K562 (cell line): ENCODE data around the gene WNT16. TPM values are rescaled to one million over a fixed set of nuclear protein-coding genes. Genes with fewer than 3 reads are reported as not detected.

Experiments used
- ATAC-seq: fragments of 200-7000 bp; cut with Tn5 transposase; 3 replicates; pipeline ENCODE4 v1.9.1; 2020; ENCODE audit warnings: moderate library complexity
- BruUV-seq: library from RNA; stranded (reverse); fragments of 400-500 nt; replicated peaks from 2 replicates; lab custom pipeline; 2021; lab: Mats Ljungman, UMichigan
- CTCF ChIA-PET: fragments of 300-600 bp; formaldehyde crosslinking; extraction: SDS; loops from one replicate; lab custom pipeline; 2021; ENCODE audit warnings: low intra/inter-chr PET ratio; lab: Yijun Ruan, JAX
- POLR2A ChIA-PET: fragments of 300-600, 350-650 bp; sonication (Branson Sonifier 250); formaldehyde crosslinking; extraction: SDS; loops from one replicate; lab custom pipeline; 2021; ENCODE audit warnings: antibody characterized with exemption, inconsistent platforms; lab: Yijun Ruan, JAX
- DNase-seq, 4 experiments: peaks; one replicate each; pipeline versions ENCODE4 v3.0.0 to v3.0.0-alpha.2; 2011 to 2018; ENCODE audit warnings: low spot score in 3 of 4, mixed read lengths in 3 of 4; ENCODE audit errors: extremely low read depth in 1 of 4
- FAIRE-seq: peaks from 2 replicates; lab custom pipeline; 2011; peaks lifted over from hg19 to GRCh38; lab: Jason Lieb, UNC
- H2AFZ ChIP-seq: 2 replicates; pipeline ENCODE4 v1.6.0; 2011; ENCODE audit warnings: low read depth, low read length, control low read depth, inconsistent platforms
- H3K27ac ChIP-seq: fragments of 200-600 bp; 3 replicates; pipeline ENCODE4 v1.8.0; 2011; ENCODE audit warnings: low read depth, mild to moderate bottlenecking, control low read depth, inconsistent platforms, low read length, moderate library complexity, mixed read lengths; ENCODE audit errors: extremely low read depth
- H3K27me3 ChIP-seq, 2 experiments: fragments of 300-600 bp in 1 of 2; 2 replicates in 1 of 2; 3 replicates in 1 of 2; pipeline versions ENCODE4 v1.6.0 to v1.8.0; 2011; ENCODE audit warnings: inconsistent platforms in 2 of 2, low read length in 2 of 2, mild to moderate bottlenecking in 1 of 2, mixed read lengths in 1 of 2, moderate library complexity in 1 of 2; ENCODE audit not compliant: control insufficient read depth in 2 of 2, insufficient read depth in 2 of 2
- H3K36me3 ChIP-seq: fragments of 300-600 bp; 3 replicates; pipeline ENCODE4 v1.8.0; 2011; ENCODE audit warnings: mild to moderate bottlenecking, low read length, inconsistent platforms; ENCODE audit not compliant: control insufficient read depth, insufficient read depth
- H3K4me1 ChIP-seq, 2 experiments: fragments of 200-600 bp in 1 of 2; replicated peaks in 1 of 2; 2 replicates in 1 of 2; 3 replicates in 1 of 2; pipeline versions ENCODE4 v1.5.1 to v1.8.0; 2011; ENCODE audit warnings: inconsistent platforms in 2 of 2, low read length in 2 of 2, mild to moderate bottlenecking in 1 of 2, mixed read lengths in 1 of 2, moderate library complexity in 1 of 2; ENCODE audit not compliant: control insufficient read depth in 2 of 2, insufficient read depth in 2 of 2
- H3K4me2 ChIP-seq: 2 replicates; pipeline ENCODE4 v1.6.1; 2011; ENCODE audit warnings: low read length, control low read depth, inconsistent platforms, mixed read lengths; ENCODE audit not compliant: insufficient read depth
- H3K4me3 ChIP-seq: fragments of 200-600 bp; sonication (generic), shearing (Covaris generic); 2 replicates; pipeline ENCODE4 v1.5.1; 2016; ENCODE audit warnings: control low read depth, inconsistent platforms
- H3K79me2 ChIP-seq: fragments of 200-600 bp; 3 replicates; pipeline ENCODE4 v1.8.0; 2011; ENCODE audit warnings: low read length, inconsistent platforms; ENCODE audit not compliant: control insufficient read depth, insufficient read depth
- H3K9ac ChIP-seq, 2 experiments: 2 replicates each; pipeline versions ENCODE4 v1.6.0 to v1.6.1; 2011; ENCODE audit warnings: low read depth in 2 of 2, low read length in 2 of 2, control low read depth in 1 of 2, inconsistent platforms in 1 of 2, mild to moderate bottlenecking in 1 of 2, mixed read lengths in 1 of 2; ENCODE audit not compliant: insufficient read depth in 1 of 2
- H3K9me1 ChIP-seq: one replicate; pipeline ENCODE4 v1.6.0; 2011; ENCODE audit warnings: inconsistent platforms, mild to moderate bottlenecking, low read length, moderate library complexity; ENCODE audit not compliant: control insufficient read depth, insufficient read depth
- H3K9me3 ChIP-seq: replicated peaks from 2 replicates; pipeline ENCODE4 v1.5.1; 2011; ENCODE audit warnings: low read depth, low read length, inconsistent platforms; ENCODE audit not compliant: control insufficient read depth, insufficient read depth
- H4K20me1 ChIP-seq: replicated peaks from 2 replicates; pipeline ENCODE4 v1.6.1; 2011; ENCODE audit warnings: low read length, inconsistent platforms, mixed read lengths; ENCODE audit not compliant: control insufficient read depth, insufficient read depth
- BRD4 ChIP-seq: fragments of 200-600 bp; sonication (generic); IDR thresholded peaks from 2 replicates; pipeline ENCODE4 v1.6.1; 2017; ENCODE audit warnings: inconsistent platforms
- C11orf30 ChIP-seq: fragments of 450-650 bp; IDR thresholded peaks from 2 replicates; pipeline ENCODE4 v1.6.1; 2016; ENCODE audit warnings: low read depth, mild to moderate bottlenecking
- DACH1 ChIP-seq: fragments of 450-650 bp; IDR thresholded peaks from 2 replicates; pipeline ENCODE4 v1.6.1; 2018; ENCODE audit not compliant: partially characterized antibody
- MAFG ChIP-seq: fragments of 450-650 bp; conservative IDR thresholded peaks from 2 replicates; pipeline ENCODE4 v1.6.1; 2016; ENCODE audit warnings: missing genetic modification characterization, missing compliant biosample characterization
- MAFK ChIP-seq: IDR thresholded peaks from 2 replicates; pipeline ENCODE4 v1.6.1; 2011; ENCODE audit warnings: low read length, improper control_type of control experiment
- MTF1 ChIP-seq: fragments of 250-450 bp; sonication (Bioruptor Pico); IDR thresholded peaks from 2 replicates; pipeline ENCODE4 v1.9.0; 2021; ENCODE audit warnings: moderate library complexity, mild to moderate bottlenecking, inconsistent platforms, borderline replicate concordance
- OTX1 ChIP-seq: fragments of 450-650 bp; formaldehyde crosslinking; IDR thresholded peaks from 2 replicates; pipeline ENCODE4 v1.4.0; 2022; ENCODE audit warnings: mild to moderate bottlenecking
- POLR2A ChIP-seq: fragments of 450-650 bp; conservative IDR thresholded peaks from 2 replicates; pipeline ENCODE4 v1.6.1; 2016
- PURB ChIP-seq: sonication (generic); formaldehyde crosslinking; IDR thresholded peaks from 2 replicates; pipeline ENCODE4 v1.9.0; 2021; ENCODE audit warnings: low read depth, mild to moderate bottlenecking, missing genetic modification reagents
- SOX6 ChIP-seq: fragments of 450-650 bp; IDR thresholded peaks from 2 replicates; pipeline ENCODE4 v1.6.1; 2014; ENCODE audit warnings: mild to moderate bottlenecking
- ZKSCAN3 ChIP-seq: fragments of 250-450 bp; sonication (Bioruptor Pico); IDR thresholded peaks from 2 replicates; pipeline ENCODE4 v1.4.0; 2020
- ZNF311 ChIP-seq: fragments of 250-450 bp; sonication (Bioruptor Pico); IDR thresholded peaks from 2 replicates; pipeline ENCODE4 v1.4.0; 2020; ENCODE audit warnings: mild to moderate bottlenecking, moderate library complexity
- ZNF316 ChIP-seq: fragments of 450-650 bp; IDR thresholded peaks from 2 replicates; pipeline ENCODE4 v1.6.1; 2016
- WGBS: fragments of 100-300 bp; shearing (Covaris generic); methylation state at CpG from one replicate; pipeline ENCODE4 v1.1.6; 2016; ENCODE audit warnings: low coverage, mixed read lengths; ENCODE audit not compliant: insufficient coverage; ENCODE audit errors: missing lambda C conversion rate; 5-methylcytosine and 5-hydroxymethylcytosine counted together
- in situ Hi-C: fragments of 300-500 bp; cut with MboI; formaldehyde crosslinking; loops from 4 replicates; pipeline ENCODE4 v1.15.0; 2018; ENCODE audit warnings: inconsistent platforms, mixed read lengths
- intact Hi-C: fragments of 100-400 bp; cut with micrococcal nuclease; formaldehyde crosslinking; loops from 2 replicates; pipeline ENCODE4 v1.14.2; 2022
- polyA plus RNA-seq, 8 experiments: library from polyadenylated mRNA; depleted of rRNA in 4 of 8; stranded (reverse) in 5 of 8; unstranded in 3 of 8; fragments of >200 nt; fragmentation: Nextera tagmentation in 2 of 8; fragmentation: Illumina TruSeq in 1 of 8; extraction: Ambion mirVana in 2 of 8; extraction: Trizol in 1 of 8; gene quantifications; 2 replicates each; pipeline versions ENCODE4 v1.2.1 to v1.2.3, GENCODE V29; 2011 to 2014; ENCODE audit warnings: inconsistent platforms in 1 of 8, missing spikeins in 1 of 8
- total RNA-seq, 7 experiments: library from RNA; depleted of rRNA in 6 of 7; stranded (reverse); fragments of >200 nt in 6 of 7; fragmentation: Illumina TruSeq in 2 of 7; extraction: Trizol in 2 of 7; gene quantifications; 2 replicates each; pipeline versions ENCODE4 v1.2.1 to v1.2.3, GENCODE V29; 2011 to 2021; ENCODE audit warnings: low replicate concordance in 1 of 7

Gene WNT16
- total and polyA plus RNA-seq, 9 of the 15 experiments (the other 6 are each of a cell fraction or from before 2014, with no cell fraction given), result 0.06 to 0.07 TPM; not detected in 7

DNA sequence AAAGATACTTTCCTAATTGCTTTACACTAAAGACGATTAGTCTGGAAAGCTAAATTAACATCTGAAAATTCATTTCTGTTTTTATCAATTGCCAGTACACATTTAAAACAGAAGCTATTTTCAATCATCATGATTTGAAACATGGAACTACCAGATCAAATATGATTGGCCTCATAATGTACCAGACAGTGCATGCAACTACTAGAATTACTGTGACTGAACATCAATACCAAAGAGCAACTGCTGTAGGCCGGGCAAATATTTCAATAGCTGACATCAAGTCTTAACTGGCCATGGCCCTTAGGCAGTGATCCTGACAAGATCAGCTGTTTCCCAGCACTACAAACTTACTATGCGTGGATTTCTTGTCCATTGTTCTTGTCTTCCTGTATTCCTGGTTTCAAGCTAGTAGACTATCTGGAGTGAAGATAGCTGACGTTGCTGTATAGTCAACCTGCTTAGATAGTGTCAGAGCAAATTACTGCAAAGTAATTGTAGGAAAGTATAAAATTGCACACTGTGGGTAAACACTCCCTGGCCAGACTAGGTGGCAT lies 21.7 kb upstream of the WNT16 start:
- FAIRE-seq (no peak), ATAC-seq (peak; percentile 5; the same call in 1 of the 3 replicates), DNase-seq (no peak)
- POLR2A ChIA-PET, result interaction anchor here (1.9 kb wide), 1 partner anchor 17 kb away, joined by 9 read pairs; no protein-coding TSS in a partner anchor
- peaks cover 0 to 3% of the 10 kb centered on the region in 2 experiments; a peak in 1 of 5 replicates for H3K27me3 ChIP-seq
- no peaks in the 10 kb centered on the region for H3K9me3 ChIP-seq
- no peaks in the 10 kb centered on the region for H4K20me1 ChIP-seq
- 18% methylated on average over 4 of the region's 4 CpGs for WGBS
- H2AFZ ChIP-seq, result no peak overlapping the region
- no peaks in the 10 kb centered on the region for H3K79me2 ChIP-seq
- in situ Hi-C loops, result no loop called here
- no TSS peak for BruUV-seq
- H3K4me2 ChIP-seq, result no peak overlapping the region
- TF ChIP-seq PURB (CRISPR knock-in tag), result no peak
- peak; percentile 34 for TF ChIP-seq DACH1
- TF ChIP-seq SOX6, result peak; percentile 18; the same call in 1 of the 2 replicates
- TF ChIP-seq C11orf30, result peak; percentile 47; the same call in 1 of the 2 replicates
- peak; percentile 36; the same call in 1 of the 2 replicates for TF ChIP-seq POLR2A
- TF ChIP-seq BRD4, result no peak
- peak; percentile 33; the same call in 1 of the 2 replicates for TF ChIP-seq MAFK
- TF ChIP-seq OTX1, result no peak
- TF ChIP-seq ZKSCAN3, result no peak
- TF ChIP-seq MAFG, result 0 out of 2 replicates have a peak, but pooled peaks have one; percentile 23
- TF ChIP-seq ZNF311 (CRISPR knock-in tag), result no peak
- no peak for TF ChIP-seq MTF1
- TF ChIP-seq ZNF316, result peak; percentile 66
- no peaks in the 10 kb centered on the region for H3K9me1 ChIP-seq
- no peaks in the 10 kb centered on the region for H3K36me3 ChIP-seq
- CTCF ChIA-PET, result no interaction called here
- no peak overlapping the region for H3K9ac ChIP-seq
- intact Hi-C loops, result no loop called here
- no peak overlapping the region for H3K4me3 ChIP-seq
- no peaks in the 10 kb centered on the region for H3K4me1 ChIP-seq
- H3K27ac ChIP-seq, result no peak overlapping the region
